Measurements from ENCODE around the gene SIRT2. TPM values are rescaled to one million over a fixed set of nuclear protein-coding genes. Genes with fewer than 3 reads are reported as not detected.
A peak's percentile ranks its signal among the peaks of the same experiment; 100 is the strongest.

The SIRT2 gene
- total and polyA plus RNA-seq, 2 of the 13 experiments (the other 11 are each of a cell fraction or from before 2014, with no cell fraction given), result 22.3 to 26.1 TPM

DNA sequence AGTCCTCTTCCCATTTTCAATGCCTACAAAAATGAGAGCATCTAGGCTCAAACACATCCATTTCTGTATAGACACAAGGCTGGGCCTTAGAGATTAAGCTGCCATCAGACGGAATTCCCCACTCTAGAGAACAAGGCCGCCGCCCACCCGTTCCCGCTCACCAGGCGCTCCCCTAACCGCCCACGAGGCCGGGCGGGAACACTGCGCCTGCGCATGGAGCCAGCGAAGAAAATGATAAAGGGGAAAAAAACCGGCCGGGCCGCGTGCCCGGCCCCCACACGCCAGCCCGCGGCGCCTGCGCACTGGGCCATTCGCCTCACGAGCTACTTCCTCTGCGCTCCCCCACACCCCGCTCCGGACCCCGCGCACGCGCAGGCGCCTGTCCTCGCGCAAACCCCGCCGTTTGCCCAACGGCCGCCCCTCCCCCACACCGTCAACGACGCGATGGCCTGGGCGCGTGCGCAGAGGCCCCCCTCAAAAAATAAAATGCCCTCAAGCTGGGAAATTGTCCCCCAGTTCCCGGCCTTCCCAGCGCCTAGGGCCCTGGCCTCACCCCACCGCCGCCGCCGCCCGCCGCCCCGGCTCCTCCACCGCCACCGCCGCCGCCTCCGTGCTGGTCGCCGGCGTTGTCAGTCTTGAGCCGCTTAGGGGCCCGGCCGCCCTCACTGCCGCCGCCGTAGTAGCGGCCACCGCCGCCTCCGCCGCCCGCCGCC, 50.1 kb downstream of the SIRT2 start (continued):
- TF ChIP-seq, protein P1, sequence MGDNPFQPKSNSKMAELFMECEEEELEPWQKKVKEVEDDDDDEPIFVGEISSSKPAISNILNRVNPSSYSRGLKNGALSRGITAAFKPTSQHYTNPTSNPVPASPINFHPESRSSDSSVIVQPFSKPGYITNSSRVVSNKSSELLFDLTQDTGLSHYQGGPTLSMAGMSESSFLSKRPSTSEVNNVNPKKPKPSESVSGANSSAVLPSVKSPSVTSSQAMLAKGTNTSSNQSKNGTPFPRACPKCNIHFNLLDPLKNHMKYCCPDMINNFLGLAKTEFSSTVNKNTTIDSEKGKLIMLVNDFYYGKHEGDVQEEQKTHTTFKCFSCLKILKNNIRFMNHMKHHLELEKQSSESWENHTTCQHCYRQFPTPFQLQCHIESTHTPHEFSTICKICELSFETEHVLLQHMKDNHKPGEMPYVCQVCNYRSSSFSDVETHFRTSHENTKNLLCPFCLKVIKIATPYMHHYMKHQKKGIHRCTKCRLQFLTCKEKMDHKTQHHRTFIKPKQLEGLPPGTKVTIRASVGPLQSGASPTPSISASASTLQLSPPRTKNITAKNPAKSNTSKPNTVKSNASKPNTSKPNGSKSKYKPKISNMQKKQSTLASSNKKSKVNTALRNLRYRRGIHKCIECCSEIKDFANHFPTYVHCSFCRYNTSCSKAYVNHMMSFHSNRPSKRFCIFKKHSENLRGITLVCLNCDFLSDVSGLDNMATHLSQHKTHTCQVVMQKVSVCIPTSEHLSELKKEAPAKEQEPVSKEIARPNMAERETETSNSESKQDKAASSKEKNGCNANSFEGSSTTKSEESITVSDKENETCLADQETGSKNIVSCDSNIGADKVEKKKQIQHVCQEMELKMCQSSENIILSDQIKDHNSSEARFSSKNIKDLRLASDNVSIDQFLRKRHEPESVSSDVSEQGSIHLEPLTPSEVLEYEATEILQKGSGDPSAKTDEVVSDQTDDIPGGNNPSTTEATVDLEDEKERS (CRISPR knock-in tag; IDR thresholded peaks at IDR 0.05), result no peak; the same call in 1 of the 2 replicates
- TF ChIP-seq NCOR1 (IDR thresholded peaks at IDR 0.05; ENCODE audit: borderline replicate concordance, low read length), result peak; percentile 12; the same call in 1 of the 2 replicates
- TF ChIP-seq ZNF660 (CRISPR knock-in tag; IDR thresholded peaks at IDR 0.05; ENCODE audit: borderline replicate concordance, low read depth), result no peak
- TF ChIP-seq SP5 (CRISPR knock-in tag; IDR thresholded peaks at IDR 0.05; ENCODE audit: borderline replicate concordance, low read depth), result no peak
- 0 out of 2 replicates have a peak, but pooled peaks have one; percentile 47 for TF ChIP-seq ZNF562 (CRISPR knock-in tag; IDR thresholded peaks at IDR 0.05; ENCODE audit: borderline replicate concordance)
- TF ChIP-seq ZNF792 (CRISPR knock-in tag; IDR thresholded peaks at IDR 0.05), result no peak
- no peak for TF ChIP-seq SMAD3 (CRISPR knock-in tag; IDR thresholded peaks at IDR 0.05)
- peak; percentile 21; the same call in 1 of the 2 replicates for TF ChIP-seq ZFP37 (CRISPR knock-in tag; IDR thresholded peaks at IDR 0.05; ENCODE audit: borderline replicate concordance)
- no peak for TF ChIP-seq MAFF (IDR thresholded peaks at IDR 0.05; ENCODE audit: low read depth, low read length)
- TF ChIP-seq, protein P2, sequence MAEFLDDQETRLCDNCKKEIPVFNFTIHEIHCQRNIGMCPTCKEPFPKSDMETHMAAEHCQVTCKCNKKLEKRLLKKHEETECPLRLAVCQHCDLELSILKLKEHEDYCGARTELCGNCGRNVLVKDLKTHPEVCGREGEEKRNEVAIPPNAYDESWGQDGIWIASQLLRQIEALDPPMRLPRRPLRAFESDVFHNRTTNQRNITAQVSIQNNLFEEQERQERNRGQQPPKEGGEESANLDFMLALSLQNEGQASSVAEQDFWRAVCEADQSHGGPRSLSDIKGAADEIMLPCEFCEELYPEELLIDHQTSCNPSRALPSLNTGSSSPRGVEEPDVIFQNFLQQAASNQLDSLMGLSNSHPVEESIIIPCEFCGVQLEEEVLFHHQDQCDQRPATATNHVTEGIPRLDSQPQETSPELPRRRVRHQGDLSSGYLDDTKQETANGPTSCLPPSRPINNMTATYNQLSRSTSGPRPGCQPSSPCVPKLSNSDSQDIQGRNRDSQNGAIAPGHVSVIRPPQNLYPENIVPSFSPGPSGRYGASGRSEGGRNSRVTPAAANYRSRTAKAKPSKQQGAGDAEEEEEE (CRISPR knock-in tag; IDR thresholded peaks at IDR 0.05; ENCODE audit: borderline replicate concordance), result no peak
- no peak for TF ChIP-seq ARNT (IDR thresholded peaks at IDR 0.05)
- no peak for TF ChIP-seq KMT2B (CRISPR knock-in tag; IDR thresholded peaks at IDR 0.05)
- TF ChIP-seq ZNF225 (CRISPR knock-in tag; IDR thresholded peaks at IDR 0.05), result peak; percentile 27; the same call in 1 of the 2 replicates
- no peak for TF ChIP-seq GTF3A (CRISPR knock-in tag; conservative IDR thresholded peaks at IDR 0.05)
- TF ChIP-seq PRPF4 (IDR thresholded peaks at IDR 0.05; ENCODE audit: low read depth, low read length, poor library complexity, severe bottlenecking), result no peak
- TF ChIP-seq ARNT2 (CRISPR knock-in tag; IDR thresholded peaks at IDR 0.05; ENCODE audit: low read depth), result no peak; the same call in none of the 2 replicates
- TF ChIP-seq, protein P3, sequence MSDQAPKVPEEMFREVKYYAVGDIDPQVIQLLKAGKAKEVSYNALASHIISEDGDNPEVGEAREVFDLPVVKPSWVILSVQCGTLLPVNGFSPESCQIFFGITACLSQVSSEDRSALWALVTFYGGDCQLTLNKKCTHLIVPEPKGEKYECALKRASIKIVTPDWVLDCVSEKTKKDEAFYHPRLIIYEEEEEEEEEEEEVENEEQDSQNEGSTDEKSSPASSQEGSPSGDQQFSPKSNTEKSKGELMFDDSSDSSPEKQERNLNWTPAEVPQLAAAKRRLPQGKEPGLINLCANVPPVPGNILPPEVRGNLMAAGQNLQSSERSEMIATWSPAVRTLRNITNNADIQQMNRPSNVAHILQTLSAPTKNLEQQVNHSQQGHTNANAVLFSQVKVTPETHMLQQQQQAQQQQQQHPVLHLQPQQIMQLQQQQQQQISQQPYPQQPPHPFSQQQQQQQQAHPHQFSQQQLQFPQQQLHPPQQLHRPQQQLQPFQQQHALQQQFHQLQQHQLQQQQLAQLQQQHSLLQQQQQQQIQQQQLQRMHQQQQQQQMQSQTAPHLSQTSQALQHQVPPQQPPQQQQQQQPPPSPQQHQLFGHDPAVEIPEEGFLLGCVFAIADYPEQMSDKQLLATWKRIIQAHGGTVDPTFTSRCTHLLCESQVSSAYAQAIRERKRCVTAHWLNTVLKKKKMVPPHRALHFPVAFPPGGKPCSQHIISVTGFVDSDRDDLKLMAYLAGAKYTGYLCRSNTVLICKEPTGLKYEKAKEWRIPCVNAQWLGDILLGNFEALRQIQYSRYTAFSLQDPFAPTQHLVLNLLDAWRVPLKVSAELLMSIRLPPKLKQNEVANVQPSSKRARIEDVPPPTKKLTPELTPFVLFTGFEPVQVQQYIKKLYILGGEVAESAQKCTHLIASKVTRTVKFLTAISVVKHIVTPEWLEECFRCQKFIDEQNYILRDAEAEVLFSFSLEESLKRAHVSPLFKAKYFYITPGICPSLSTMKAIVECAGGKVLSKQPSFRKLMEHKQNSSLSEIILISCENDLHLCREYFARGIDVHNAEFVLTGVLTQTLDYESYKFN (CRISPR knock-in tag; conservative IDR thresholded peaks at IDR 0.05), result peak; percentile 15; the same call in 1 of the 2 replicates
- TF ChIP-seq, protein P4, sequence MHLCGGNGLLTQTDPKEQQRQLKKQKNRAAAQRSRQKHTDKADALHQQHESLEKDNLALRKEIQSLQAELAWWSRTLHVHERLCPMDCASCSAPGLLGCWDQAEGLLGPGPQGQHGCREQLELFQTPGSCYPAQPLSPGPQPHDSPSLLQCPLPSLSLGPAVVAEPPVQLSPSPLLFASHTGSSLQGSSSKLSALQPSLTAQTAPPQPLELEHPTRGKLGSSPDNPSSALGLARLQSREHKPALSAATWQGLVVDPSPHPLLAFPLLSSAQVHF (CRISPR knock-in tag; IDR thresholded peaks at IDR 0.05), result peak; percentile 80; the same call in 1 of the 2 replicates
- peak; percentile 82; the same call in 1 of the 2 replicates for TF ChIP-seq HOXA9 (CRISPR knock-in tag; IDR thresholded peaks at IDR 0.05; ENCODE audit: borderline replicate concordance)
- TF ChIP-seq NAIF1 (CRISPR knock-in tag; IDR thresholded peaks at IDR 0.05; ENCODE audit: borderline replicate concordance), result 0 out of 2 replicates have a peak, but pooled peaks have one; percentile 46
- TF ChIP-seq POLR2A (IDR thresholded peaks at IDR 0.05; ENCODE audit: insufficient read depth in 1 of 2, low read depth in 2 of 2, low read length in 2 of 2), result peak; percentile 9 to 18; a peak in 1 of 4 replicates

All from HepG2 (cell line).